Ecto neural progenitor cell (in vitro differentiated cells): ENCODE measurements around the gene XRCC5.
A peak's percentile ranks its signal among the peaks of the same experiment; 100 is the strongest.

ENCODE experiments used
- DNase-seq: peaks from one replicate; pipeline ENCODE4 v3.0.0-alpha.2; 2018; ENCODE audit warnings: low spot score

The XRCC5 gene

DNA sequence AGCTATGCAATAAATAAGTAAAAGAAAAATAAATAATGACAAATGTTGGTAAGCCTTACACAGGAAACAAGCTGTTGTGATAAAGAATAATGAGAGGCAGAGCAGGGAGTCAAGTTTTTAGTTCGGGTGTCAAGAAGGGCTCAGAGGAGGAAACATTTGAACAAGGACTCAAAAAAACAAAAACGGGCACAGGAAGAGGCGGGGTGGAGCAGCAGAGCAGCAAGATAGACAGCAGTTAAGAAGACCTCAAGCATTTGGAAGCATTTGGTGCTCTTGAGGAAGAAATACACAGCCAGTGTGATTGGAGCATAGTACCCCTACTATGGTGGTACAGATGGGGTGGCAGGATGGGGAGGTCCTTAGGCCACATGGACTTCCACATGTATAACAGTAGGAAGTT, 24.6 kb upstream of the XRCC5 start:
- DNase-seq, result no peak

DNA sequence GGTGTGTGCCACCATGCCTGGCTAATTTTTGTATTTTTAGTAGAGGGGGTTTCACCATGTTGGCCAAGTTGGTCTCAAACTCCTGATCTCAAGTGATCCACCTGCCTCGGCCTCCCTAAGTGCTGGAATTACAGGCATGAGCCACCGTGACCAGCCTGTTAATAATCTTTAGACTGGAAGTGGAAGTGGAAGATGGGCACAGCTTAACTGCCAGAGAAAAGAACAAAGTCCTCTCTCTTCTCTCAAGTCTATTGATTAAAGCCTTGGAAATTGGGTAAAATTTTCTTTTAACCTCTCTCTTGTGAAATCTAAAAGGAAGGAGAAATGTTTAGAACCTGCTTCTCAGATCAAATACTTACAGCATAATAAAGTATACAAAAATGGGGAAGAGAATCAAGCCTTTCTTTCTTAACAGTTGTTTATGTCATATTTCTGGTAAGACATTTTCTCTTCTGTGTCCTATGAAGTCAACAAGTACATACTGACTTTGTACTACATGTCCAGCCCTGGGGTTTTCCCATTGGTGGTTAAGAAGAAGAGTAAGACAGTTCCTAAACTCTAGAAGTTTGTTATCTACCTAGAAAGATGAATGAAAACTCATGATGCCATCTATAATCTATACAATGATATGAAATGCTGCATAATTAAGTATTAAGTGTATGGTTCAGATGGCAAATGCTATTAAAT, 22.8 kb upstream of the XRCC5 start:
- no peak for DNase-seq

DNA sequence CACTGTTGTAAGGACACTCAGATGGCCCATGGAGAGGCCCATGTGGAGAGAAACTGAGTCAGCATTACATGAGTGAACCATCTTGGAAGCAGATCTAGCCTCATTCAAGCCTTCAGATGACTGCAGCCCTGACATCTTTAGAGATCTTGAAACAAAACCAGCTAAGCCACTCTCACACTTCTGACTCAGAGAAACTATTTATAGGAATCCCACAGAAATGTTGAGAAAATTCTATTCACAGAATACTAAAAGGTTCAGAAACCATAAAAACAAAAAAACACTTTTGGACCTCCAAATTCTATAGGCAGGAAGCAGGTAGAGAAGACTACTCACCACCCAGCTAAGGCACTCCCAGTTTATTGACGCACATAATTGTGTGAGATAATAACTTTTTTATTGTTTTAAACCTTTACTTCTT, 18.8 kb upstream of the XRCC5 start:
- no peak for DNase-seq

DNA sequence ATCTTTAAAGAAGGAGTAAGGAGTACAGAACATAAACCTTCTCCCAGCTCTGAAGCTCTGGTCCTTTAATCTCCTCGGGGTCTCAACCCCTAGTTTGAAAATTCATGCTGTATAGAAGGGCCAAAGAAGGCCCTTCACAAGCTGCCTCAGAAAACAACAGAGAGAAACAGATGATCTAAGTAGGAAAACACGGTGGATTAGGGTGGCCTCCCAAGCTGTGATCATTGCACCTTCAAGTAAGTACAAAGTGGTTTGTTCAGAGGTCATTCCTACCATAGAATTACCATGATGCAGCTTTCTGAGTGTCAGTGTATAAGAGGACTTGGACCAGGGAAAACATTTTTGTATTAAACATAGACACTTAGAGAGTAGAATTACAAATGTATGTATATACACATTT, 16.5 kb upstream of the XRCC5 start:
- DNase-seq, result no peak

DNA sequence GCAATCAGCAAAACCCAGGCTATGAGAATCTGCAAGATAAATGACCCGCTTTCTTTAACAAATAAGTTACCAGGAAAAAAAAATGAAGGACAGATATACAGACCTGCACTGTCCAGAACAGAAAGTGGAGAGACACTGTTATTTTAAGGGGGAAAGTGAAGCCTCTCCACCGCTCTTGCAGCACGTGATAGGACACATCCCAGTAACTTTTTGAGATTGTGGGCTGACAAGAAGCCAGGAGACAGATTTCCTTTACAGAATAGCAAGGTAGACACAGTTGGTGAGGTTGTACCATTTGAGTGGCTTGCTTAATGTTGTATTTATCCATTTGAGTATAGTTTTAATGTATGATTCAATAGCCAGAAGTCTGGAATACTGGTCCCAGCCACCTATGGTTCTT, 14.4 kb upstream of the XRCC5 start:
- DNase-seq, result no peak

DNA sequence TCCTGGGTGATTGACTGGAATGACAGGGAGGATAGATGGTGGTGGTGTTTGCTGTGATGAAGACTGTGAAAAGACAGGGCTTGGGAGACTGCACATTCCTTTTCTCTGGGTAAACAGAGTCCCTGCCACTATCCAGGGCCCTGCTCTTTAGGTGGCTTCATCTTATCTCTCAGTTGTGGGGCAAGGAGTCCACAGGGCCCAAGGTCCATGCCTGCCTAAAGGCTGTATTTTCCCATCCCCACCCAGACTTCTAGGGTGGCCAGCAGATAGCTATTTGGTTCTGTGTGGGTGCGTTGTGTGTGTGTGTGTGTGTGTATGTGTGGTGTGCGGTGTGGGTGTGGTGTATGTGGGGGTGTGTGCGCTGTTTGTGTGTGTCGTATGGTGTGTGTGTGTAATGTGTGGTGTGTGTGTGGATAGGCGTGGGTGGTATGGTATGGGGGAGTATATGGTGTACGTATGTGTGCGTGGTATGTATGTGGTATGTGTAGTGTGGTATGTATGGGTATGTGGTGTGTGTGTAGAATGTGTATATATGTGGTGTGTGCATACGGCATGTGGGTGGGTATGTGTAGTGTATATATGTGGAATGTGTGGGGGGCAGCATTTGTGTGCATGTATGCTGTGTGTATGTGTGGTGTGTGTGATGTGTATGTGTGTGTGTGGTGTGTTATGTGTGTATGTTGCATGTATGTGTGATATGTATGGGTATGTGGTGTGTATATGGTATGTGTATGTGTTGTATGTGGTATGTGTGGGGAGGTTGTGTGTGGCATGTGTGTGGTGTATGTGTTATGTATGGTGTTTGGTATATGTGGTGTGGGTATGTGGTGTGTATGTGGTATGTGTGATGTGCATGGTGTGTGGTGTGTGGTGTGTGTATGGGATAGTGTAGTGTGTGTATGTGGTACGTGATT, 10.5 kb upstream of the XRCC5 start:
- no peak for DNase-seq

DNA sequence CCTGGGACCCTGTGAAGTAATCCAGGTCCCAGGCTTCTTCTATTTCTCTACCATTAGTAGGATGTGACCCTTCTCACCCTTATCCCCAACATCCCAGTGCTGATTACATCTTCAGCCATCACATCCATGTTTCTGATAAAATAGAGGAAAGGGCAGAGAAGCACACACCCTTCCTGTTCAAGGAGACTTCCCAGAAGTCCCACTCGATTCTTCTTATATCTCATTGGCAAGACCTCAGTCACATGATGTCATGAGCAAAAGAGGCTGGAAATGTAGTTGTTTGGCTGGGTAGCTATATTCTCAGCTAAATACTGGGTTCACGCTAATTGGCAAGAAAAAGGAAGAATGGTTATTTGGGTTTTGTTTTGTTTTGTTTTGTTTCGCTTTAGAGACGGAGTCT, 8.0 kb upstream of the XRCC5 start:
- no peak for DNase-seq

DNA sequence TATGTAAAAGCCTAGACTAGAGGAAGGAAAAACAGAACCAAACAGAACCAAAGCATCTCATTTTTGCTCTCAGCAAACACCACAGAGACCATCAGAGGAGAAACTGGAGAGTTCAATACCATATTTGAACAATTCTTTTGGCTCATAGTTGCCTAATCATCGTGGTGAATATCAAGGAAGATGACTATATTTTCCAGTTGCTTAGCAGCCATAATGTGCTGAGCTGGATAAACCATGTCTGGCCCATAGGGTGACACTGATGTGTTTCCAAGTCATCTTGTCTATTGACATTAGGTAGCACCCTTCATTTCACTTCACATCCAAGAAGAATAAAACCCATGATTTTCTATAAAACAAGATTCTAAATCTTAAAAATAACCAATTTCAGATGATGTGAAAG, 5.9 kb upstream of the XRCC5 start:
- DNase-seq, result no peak

DNA sequence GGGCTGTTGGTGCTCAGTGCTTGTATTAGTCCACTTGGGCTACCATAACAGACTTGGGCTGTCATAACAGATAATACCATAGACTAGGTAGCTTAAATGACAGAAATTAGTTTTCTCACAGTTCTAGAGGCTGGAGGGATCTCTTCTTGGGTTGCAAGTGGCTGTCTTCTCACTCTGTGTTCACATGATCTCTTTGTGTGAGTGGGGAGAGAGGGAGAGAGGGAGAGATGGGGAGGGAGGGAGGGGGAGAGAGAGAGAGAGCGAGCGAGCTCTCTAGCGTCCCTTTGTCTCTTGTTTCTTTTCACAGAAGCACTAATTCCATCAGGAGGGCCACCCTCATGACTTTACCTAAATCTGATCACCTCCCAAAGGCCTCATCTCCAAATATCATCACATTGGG, 4.5 kb upstream of the XRCC5 start:
- no peak for DNase-seq

DNA sequence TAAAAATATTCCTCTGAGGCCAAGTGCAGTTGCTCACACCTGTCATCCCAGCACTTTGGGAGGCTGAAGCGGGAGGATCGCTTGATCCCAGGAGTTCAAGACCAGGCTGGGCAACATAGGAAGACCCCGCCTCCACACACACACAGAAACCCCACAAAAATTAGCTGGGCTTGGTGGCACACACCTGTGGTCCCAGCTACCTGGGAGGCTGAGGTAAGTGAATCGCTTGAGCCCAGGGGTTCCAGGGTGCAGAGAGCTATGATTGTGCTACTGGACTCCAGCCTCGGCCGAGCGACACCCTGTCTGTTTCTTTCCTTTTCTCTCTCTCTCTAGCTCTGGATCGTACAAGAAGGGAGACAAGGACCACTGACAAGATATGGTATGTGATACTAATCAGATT, 1.8 kb upstream of the XRCC5 start:
- DNase-seq, result no peak

DNA sequence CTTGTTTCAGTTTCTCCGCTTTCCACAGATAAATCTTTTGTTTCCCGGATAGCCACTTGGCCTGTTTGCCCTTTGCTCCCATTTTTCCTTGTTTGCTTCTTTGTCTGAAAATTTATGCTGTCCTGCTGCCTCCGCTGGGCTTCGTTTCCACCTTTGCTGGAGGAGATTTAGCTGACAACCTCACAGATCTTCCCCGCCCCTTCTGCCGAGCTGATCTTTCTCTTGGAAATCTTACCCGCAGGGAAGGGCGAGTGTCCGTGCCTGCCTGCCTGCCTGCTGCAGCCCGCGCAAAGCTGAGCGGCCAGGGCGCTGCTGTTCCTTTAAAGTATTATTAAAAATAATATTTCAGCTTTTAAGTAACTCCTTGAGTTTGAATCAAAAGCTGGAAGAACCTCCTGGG, 1.4 kb upstream of the XRCC5 start:
- peak; percentile 82 for DNase-seq

DNA sequence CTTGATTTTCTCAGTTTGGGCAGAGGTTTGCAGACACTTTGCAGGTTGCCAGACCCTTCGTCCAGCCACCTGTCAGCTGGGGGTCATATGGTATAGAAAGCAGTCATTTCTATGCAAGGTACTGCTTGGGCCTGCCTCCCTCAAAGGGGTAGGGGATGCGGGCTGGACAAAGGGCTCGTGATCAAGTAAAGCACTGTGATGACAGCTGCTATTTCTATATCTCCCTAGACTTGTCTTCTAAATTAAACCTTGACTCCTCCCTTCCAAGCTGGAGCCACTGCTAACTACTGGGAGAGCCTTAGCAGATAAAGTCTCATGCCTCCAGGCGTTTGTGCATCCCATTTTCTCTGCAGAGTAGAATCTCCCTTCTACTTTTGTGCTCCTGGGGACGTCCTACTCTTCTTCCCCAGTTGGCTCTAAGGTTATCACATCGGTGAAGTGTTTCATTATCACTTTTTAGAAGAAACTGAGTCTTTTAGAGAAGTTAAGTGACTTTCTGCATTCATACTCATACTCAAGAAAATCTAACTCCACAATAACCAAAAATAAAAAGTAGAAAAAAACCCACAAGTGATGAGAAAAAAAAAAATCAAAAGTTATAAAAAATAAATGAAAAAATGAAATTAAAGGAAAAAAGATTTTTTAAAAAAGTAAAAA, 710 bp upstream of the XRCC5 start:
- DNase-seq, result peak; percentile 58

DNA sequence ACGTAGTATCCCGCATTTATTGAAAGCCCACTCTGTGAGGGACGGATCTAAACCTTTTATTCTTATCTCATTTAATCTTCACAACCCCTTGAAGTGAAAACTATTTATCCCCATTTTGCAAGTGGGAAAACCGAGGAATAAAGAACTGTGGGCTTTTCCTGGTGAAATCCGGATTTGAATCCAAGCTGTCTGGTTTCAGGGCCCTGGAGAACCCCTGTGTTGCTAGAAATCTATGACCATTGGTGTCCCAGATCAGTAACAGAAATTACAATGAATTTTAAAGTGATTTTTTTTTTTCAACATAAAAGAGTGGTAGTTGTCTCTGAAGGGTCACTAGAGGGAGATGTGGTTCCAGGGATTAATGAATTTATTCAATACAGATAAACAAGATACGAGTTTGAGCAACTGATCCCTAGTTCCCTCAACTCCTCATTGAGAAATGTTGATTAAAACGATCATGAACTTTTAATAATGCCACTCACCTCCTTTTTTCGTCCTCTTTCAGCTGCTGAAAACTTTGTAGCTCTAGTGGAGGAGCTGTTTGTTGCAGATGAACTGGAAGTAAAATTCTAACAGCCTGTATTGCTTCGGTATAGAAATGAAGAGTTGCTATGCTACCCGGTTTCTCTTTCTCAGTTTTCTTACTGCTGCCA, 940 bp downstream of the XRCC5 start:
- DNase-seq, result no peak

DNA sequence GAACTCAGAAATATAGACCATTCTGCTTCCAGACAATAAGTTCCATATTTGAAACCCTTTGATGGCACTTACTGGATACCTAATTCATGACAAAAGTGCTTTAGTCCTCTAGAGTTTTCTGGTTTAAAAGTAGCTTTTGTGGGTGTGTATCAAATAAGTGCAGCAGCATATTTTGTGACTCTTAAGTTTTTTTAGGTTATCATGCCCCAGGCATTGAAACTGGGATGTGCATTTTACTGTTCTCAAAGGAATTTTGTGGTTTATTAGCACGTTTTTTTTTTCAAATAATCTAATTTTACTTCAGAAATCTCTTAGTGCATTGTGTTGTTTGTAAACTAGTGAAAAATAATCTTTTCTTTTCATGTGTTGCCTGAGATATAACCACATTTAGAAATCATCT, 1.5 kb downstream of the XRCC5 start:
- no peak for DNase-seq

DNA sequence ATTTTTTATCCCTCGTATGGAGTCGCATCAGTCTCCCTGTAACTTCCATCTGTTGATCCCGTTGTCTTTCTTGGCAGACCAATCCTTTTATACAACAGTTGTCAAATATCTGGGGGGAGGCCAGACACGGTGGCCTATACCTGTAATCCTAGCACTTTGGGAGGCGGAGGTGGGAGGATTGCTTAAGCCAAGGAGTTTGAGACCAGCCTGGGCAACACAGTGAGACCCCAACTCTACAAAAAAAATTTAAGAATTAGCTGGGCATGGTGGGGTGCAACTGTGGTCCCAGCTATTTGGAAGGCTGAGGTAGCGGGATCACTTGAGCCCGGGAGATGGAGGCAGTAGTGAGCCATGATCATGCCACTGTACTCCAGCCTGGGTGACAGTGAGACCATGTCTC, 2.0 kb downstream of the XRCC5 start:
- DNase-seq, result no peak

DNA sequence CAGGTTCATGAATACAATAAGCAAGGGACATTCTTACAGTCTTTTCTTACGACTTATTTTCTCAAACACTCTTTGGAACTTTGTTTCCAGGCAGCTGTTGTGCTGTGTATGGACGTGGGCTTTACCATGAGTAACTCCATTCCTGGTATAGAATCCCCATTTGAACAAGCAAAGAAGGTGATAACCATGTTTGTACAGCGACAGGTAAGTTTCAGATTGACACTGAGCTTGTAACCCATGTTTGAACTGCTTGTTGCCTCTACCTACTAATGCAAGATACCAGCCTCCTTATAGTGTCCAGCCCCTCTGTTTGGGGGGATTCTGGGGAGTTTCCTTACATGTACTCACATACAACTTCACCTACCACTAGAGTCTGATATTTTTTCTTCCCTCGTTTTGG, 3.8 kb downstream of the XRCC5 start:
- DNase-seq, result no peak

DNA sequence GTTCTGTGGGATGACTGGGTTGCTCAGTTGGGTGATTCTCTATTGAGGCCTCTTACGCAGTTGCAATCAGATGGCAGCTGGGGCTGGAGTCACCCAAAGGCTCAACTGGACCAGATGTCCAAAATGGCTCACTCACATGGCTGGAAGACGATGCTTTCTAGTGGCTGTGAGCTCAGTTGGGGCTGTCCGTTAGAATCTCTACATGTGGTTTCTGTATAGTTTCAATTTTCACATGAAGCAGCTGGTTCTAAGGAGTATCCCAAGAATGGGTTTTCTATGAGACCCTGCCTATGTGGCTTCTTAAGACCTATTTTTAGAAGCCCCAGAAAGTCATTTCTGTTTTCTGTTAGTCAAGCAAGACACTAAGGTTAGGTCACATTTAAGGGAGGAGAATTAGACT, 4.4 kb downstream of the XRCC5 start:
- no peak for DNase-seq

DNA sequence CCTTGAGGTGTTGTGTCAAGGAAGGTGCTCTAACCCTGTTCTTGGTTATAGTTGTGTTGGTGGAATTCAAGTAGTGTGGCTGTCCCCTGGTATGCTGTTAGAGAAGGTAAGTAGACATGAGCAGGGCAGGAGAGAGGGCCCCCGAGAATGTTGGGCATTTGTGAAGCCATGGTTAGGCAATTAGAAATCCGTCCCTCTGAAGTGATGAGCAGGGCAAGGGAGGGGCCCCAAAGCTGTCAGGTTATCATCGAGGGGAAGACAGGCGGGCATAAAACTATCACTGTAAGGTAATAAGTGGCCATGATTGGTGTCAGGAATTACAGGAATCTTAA, 5.2 kb downstream of the XRCC5 start:
- DNase-seq, result no peak

DNA sequence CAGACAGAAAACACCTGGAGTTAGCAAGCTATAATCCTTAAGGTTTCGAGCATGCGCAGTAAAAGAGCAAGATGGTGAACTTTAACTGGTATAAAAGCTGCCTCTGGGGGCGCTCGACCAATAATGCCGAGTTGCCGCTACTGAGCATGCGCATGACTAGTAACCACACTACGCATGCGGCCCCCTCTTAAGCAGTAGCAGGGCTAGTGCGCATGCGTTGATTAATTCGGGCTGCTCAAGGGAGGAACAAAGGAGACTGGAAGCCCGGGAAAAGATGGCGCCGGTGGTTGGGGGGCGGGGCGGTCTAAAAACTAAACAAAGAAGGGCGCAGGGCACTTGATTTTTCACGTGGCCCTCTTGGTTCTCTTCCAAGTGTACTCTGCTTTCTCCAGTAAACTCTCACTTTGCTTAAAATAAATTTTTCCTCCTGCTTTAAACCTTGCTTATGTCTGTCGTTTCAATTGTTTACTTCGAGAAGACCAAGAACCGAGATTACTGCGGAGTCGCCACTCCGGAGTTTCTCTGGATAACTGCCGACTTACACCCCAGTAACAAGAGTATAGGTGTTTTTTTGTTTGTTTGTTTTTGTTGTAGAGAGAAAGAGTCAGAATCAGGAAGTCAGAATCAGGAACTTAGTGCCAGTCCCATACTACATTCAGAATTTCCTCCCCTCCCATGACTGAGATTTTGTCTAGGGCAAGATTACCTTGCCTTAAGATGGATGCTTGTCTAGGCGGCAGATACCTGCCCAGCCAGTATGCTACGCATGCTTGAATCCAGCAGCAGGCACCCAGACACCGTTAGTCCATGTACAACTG, 5.8 kb downstream of the XRCC5 start:
- DNase-seq, result peak; percentile 99

DNA sequence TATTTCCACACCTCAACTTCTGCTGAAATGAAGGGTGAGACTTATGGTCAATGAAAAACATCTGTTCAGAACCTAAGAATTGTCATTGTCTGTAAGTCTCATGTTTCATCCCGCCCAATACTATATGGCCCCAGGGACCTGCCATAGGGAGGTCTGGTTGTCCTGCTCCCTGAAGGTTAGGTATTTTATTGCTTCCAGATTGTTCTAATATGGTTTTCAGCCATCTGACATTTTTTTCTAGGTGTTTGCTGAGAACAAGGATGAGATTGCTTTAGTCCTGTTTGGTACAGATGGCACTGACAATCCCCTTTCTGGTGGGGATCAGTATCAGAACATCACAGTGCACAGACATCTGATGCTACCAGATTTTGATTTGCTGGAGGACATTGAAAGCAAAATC, 7.3 kb downstream of the XRCC5 start:
- DNase-seq, result no peak

DNA sequence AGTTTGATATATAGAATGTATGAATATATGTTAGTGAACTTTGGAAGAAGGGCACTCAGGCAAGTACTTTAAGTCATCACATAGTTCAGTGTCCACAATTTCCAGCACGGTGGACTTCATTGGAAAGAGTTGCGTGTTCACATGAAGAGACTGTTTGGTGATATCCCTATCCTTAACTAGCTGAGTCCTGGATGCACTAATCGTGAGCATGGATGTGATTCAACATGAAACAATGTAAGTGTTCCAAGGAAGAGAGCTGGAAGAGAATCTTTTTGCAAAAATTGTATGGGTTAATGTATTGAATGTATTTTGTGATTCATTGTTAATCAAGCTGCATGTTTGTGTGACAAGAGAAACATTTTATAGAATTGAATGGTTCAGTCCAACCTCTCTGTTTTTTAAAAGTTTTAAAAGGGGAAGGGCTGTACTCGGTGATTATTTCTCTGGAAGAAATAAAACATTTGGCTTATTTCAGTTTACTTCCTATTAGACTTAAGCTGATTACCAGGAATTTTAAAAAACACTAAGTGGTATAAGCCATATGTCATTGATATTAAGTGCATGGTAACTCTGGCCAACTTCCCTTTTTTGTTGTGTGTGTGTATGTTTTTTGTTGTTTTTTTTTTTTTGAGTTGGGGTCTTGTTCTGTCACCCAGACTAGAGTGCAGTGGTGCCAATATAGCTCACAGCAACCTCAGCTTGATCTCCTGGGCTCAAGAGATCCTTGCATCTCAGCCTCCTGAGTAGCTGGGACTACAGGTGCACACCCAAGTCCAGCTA, 8.6 kb downstream of the XRCC5 start:
- no peak for DNase-seq
